Natural killer cell (primary cell): ENCODE data around the gene PRSS37. TPM values are rescaled to one million over a fixed set of nuclear protein-coding genes. Genes with fewer than 3 reads are reported as not detected.

Experiments used
- total RNA-seq, 4 donors: library from RNA; stranded (reverse); fragments of 120-200 nt in 1 of 4; gene quantifications; one replicate each; pipeline versions ENCODE4 v1.2.3 to v1.2.4, GENCODE V29; 2013 to 2022

Gene PRSS37
- total RNA-seq, 3 donors from 2014 or later (not counting 1 experiment from before 2014, with no cell fraction given) = not detected

Other genes with a start within 250 kb of the PRSS37 start
- 10 to 100 TPM; 28.9 to 57.0 (median 47.6) TPM for gene DENND11, start 139.3 kb downstream of the PRSS37 start, total RNA-seq
- gene WEE2, start 133.1 kb downstream of the PRSS37 start, total RNA-seq = under 1 TPM; 0.16 to 0.68 (median 0.23) TPM
- gene SSBP1, start 103.1 kb downstream of the PRSS37 start, total RNA-seq = 100 to 1,000 TPM in 2 of 3 donors, 10 to 100 TPM in 1; 98.7 to 112 (median 106) TPM
- gene TAS2R3, start 77.4 kb downstream of the PRSS37 start, total RNA-seq = under 1 TPM in 1 of 3 donors, not detected in 2; 0.79 TPM
- gene TAS2R4, start 64.8 kb downstream of the PRSS37 start, total RNA-seq = under 1 TPM; 0.16 to 0.83 (median 0.59) TPM
- gene TAS2R5, start 51.3 kb downstream of the PRSS37 start, total RNA-seq = 1 to 10 TPM in 2 of 3 donors, under 1 TPM in 1; 0.75 to 1.9 (median 1.3) TPM
- gene OR9A4, start 74.9 kb upstream of the PRSS37 start, total RNA-seq = not detected
- gene CLEC5A, start 105.5 kb upstream of the PRSS37 start, total RNA-seq = under 1 TPM in 1 of 3 donors, not detected in 2; 0.60 TPM
- not detected for gene TAS2R38, start 132.3 kb upstream of the PRSS37 start, total RNA-seq
- 10 to 100 TPM; 17.3 to 72.5 (median 31.9) TPM for gene MGAM, start 154.4 kb upstream of the PRSS37 start, total RNA-seq